Measurements from ENCODE around the gene TREML1.
"Not testable (repeated sequence)": the region's sequence is repeated elsewhere in the genome, so short reads cannot be mapped to it uniquely, and the experiment has no call there.

The TREML1 gene, protein sequence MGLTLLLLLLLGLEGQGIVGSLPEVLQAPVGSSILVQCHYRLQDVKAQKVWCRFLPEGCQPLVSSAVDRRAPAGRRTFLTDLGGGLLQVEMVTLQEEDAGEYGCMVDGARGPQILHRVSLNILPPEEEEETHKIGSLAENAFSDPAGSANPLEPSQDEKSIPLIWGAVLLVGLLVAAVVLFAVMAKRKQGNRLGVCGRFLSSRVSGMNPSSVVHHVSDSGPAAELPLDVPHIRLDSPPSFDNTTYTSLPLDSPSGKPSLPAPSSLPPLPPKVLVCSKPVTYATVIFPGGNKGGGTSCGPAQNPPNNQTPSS

GRCh38 chr6:41153992-41154625, at the start of gene TREML1:
Gene TREML1, minus strand, starts transcription at chr6:41154347. Its CDS starts 59 bp downstream, at chr6:41154288.
- no peak for DNase-seq

DNA sequence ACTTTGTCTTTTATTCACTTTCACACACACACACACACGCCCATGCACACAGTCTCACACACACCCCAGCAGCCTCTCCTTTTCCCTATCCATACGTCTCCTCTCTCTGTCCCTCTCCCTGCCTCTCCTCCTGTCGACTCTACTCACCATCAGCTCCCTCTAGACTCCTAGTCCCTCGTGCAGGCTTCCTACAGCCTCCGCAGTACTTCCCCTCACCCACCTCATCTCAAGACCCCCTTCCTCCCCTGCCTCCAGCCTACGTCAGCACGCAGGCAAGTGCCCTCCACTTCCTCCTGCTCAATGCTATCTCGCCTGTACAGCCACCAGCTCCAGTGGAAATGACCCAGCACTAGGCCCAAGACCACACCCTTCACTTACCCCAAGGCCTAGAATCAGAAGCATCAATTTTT, 47.6 kb upstream of the TREML1 start:
- DNase-seq, result no peak

DNA sequence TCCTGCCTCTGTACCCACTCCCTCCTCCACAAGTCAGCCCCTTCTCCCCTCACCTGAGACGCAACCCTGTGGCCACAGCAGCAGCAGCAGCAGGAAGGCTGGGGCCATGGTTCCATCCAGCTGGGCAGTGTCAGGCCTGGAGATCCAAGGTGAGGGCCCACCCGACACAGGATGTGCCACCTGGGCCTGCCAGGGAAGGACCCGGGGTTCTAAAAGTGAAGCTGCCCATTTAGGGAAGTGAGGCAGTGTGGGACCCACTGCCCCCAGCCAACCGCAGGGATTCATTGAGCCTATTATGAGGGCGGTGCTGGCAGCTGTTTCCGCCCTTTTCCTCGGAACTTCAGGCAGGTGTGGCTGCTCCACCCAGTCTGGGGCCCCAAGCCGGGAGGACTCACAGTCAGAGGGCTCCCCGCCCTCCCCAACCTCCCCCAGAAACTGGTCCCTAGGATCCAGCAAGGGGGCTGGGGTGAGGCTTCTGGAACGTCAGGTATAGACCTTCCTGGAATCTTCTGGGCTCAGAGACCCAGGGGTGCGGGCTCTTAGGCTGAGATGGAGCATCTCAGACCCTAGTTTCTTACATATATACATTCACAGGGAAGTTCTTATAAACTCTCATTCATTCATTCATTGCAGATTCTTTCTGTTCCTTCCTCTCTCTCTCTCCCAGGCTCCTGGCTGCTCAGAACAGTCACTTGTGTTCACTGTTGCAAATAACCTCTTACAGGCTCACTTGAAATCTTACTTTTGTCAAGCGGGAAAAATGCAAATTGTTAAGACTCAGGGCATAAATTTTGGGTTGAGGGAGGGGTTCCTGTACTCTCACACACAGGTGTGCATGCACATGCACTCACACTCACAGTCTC, 47.0 kb upstream of the TREML1 start, which contains the start of gene TREML2:
TREML2 (minus strand) TSS at position 249 of the 863 bp plus-strand sequence; CDS start at position 108, 141 bp downstream.
- DNase-seq, result no peak

DNA sequence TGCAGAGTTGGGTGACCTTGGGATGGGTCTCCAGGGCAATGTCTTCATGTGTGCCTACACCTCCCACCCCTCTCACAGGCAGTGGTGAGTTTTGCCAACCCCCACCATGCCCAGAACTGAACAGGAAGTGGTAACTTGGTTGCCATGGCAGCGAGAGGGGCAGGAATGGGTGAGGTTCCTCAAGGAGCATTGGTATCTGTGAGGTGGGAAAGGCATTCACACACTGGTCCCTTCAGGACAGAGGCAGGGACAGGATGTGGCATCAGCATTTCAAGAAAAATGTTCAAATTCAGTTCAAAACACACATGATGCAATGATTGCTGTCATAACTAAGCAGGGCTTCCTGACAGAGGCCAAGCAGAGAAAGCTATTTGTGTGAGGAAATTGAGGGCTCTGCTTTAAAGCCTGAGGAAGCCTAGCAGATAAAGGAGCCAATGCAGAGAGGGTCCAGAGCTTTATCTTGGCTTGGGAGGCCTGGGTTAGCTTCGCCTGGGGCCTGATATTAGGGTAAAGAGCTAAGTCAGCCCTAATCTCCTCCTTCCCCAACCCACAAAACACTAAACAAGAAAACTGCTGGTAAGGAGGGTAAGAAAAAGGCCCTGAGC, 46.3 kb upstream of the TREML1 start:
- no peak for DNase-seq

DNA sequence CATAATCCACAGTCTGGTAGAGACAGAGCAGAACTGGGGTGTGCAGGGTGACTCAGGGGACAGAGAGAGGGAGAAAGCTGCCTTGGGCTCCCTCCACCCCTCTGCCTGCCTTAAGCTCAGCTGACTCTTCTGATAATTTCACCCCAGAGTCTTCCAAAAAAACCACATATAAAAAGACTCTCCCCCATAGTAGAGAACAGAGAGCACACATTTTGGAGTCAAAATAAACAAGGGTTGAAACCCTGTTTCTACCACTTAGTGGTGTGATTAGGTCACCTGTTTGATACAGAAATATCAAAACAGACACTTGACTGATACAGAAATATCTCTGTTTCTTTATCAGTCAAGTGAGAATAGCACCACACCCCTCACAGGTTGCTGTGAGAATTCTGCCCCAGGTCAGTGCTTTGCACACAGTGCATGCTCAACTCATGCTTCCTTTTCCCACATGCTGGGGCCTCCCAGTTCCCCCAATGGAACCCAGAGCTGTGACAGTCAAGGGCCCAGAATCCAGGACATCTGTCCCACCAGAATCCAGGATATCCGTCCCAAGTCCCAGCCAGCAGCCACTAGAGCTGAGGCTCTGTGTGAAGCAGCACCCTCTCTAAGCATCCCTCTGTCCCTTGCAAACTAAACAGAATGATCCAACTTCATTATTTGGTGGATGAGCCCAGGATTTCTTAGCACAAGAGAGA, 45.6 kb upstream of the TREML1 start:
- DNase-seq, result no peak

DNA sequence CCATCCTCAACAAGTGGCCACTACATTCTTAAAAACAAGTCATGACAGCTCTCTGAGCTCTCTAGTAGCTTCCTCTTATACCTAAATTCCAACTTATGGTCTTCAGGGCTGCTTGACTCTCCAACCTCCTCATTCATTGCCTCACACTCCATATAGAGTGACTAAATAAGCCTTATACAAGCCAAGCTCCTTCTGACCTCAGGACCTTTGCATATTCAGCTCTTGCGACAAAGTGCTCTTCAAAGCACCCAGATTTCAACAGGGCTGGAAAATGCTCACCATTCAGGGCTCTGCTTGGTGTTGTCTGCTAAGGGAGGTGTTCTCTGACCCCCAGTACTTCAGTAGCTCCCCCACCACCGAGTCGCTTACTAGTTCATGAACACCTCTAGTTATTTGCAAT, 43.1 kb upstream of the TREML1 start:
- no peak for DNase-seq

DNA sequence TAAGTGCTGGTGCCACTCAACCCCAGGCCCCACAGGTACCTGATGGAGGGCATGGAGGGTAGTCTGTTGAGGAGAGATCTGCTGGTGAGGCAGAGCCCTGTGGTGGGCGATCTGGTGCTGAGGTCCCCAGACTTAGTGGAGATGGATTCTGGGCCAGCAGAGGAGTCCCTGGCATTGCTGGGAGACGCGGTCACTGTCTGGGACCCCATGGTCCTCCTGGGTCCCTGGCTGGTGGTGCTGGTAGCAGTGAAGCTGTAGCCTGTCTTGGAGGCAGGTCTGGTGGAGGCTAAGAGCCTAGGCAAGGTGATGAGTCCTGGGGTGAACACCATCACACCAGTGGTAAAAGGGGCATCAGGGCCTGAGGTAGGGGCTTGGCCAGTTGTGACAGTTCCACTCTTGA, 40.2 kb upstream of the TREML1 start:
- DNase-seq, result no peak

DNA sequence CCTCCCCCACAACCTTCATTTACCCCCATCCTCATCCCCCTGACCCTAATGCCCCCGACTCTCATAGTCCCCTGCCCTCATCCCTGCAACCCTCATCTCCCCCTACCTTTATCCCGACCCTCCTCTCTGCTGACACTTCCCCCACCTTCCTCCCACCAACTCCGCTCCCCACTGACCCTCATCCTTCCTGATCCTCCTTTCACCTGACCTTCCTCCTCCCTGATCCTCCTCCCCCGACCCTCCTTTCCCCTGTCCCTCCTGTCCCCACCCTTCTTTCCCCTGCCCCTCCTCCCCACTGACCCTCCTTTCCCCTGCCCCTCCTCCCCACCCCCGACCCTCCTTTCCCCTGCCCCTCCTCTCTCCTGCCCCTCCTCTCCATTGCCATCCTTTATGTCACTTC, 39.7 kb upstream of the TREML1 start:
- no peak for DNase-seq

GRCh38 chr6:41193171-41193734, 39.1 kb upstream of the TREML1 start:
- no peak for DNase-seq

DNA sequence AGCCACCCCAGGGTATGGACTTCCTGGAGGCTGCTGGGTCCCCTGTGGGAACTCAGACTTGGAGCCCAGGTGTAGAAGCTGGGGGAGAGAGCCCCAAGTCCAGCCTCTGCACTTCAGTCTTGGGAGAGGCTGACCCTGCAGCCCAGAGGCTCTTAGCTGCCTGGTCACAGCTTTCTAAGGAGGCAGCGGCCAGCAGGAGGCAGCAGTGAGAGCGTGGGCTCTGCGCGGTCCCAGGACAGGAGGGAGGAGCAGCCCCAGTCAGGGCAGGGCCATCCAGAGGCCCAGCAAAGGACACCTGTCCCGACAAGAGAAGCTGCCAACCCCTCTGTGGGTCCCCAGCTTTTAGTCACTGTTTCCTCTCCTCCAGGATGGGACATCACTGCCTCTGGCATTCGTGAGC, 37.4 kb upstream of the TREML1 start:
- no peak for DNase-seq

DNA sequence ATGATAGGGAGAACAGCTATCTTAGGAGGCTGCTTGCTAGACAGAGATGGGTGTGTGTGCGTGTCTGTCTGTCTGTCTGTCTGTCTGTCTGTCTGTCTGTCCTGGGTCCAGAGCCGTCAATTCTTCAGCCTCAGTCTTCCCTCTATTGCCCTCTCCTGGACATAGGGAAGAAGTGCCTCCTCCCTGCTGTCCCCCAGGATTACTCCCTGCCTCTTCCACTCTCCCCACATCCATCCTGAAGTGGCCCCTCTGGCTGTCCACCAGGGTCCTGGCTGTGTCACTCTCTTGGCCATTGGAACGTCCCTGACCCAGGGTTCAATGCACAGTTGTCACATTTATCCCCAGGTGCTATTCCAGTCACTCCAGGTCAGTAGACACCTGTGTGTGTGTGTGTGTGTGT, 36.6 kb upstream of the TREML1 start:
- DNase-seq, result no peak

DNA sequence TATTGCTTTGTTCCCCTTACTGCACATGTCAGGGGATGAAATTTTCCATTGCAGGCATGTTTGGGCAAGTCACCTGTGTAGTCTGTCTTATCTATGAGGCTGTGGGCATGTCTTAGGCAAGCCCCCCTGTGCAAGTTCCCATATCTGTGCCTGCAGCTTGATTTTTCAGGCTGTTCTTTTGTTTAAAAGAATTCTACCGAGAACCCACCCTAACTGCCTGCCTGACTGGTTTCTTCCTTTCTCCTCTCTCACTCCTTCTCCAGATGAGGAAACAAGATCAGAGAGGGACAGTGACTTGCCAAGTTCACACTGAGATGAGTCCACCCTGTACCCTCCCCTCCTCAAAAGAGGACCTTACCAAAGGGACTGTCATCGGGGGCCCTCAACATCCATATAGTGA, 35.8 kb upstream of the TREML1 start:
- DNase-seq, result no peak

- DNase-seq, result not testable (repeated sequence)
Observed at GRCh38 chr6:41189046-41189445, 34.9 kb upstream of the TREML1 start.

- DNase-seq, result no peak
Observed at GRCh38 chr6:41187924-41188886, 34.1 kb upstream of the TREML1 start.

DNA sequence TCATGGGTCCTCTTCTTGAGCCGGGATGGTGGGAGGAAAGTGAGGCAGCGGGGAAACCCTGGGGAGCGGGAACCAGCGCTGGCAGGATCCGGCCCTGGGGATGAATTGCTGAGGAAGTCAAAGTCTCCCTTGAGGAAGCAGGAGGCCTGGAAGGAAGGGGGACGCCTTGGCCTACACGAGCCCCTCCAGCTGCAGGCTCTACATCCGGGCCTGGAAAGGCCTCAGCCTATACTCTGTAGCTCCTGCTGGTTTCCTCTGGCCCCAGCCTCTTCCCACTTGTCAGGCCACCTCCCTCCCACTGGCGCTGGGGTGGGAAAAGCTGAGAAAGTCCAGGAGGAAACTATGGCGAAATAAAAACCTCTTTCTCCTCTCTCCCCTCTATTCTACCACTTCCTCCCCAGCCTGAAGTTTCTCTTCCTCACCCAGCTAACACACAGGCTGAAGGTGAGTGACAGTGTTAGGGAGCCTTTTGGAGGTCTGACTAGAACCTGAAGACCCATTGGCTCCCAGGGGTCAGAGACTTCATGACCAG, 31.9 kb upstream of the TREML1 start:
- no peak for DNase-seq

GRCh38 chr6:41184761-41185160, 30.6 kb upstream of the TREML1 start:
- DNase-seq, result no peak

DNA sequence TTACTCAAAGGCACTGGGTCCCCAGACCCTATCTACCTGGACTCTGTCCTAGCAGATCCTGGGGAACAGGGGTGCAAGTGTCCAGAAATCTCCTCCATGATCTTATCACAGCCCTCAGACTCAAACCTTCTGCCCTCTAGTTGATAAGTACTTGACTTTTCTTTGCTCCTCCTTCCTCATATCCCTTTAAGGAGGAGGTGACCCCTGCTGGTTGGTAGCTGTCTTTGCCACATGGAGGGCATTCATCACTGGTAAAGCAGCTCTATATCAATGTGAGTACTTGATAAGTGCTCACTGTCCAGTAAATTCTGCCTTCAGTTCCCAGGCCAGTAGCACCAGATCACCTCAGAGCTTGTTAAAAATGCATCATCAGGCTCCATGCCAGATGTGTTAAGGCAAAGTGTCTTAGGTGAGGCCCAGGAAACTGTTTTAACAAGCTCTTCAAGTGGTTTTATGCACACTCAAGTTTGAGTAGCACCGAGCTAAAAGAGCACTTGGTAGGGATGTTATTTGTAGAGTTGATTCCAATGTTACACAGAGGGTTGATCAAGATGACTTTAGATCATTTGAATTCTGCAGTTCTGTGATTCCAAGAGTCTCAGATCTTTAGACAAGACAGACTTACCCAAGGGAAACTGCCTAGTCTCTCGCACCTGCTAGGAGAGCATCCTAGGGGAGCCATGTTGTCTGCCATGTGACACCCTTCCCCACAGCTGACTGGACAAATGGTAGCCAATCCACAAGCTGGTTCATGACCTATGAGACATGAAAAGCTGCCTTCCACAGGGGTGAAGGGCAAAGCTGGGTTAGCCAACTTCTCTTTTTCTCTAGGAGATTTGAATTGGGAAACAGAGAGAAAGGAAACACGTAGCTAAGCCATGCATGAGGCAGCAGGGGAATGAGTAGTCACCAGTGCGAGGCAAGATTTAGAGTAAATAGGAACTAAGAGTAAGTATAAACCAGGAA, 28.2 kb upstream of the TREML1 start:
- peak; percentile 75 for DNase-seq

- no peak for DNase-seq
Observed at GRCh38 chr6:41181566-41181965, 27.4 kb upstream of the TREML1 start.

DNA sequence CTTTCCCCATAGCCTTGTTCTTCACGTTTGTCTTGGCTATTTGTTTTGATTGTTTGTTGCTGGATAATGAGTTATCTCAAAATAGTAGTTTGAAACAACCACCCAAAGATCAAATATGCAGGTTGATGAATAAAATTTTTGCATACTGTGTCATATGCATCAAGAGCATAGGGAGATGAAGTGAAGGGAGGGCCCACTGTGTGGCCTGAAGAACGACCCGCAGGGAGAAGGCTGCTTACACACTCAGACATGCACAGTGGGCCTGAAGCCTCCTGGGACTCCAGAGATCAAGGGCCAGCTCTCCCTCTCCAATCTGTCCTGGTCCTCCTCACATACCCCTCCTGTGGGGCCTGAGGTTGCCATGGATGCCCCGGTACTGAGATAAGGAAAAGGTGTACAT, 25.0 kb upstream of the TREML1 start:
- DNase-seq, result no peak

All from NCI-H1436 treated with DMSO at 0.1 percent for 48 hours (cell line).